ENCODE data around the gene RNF43. TPM values are rescaled to one million over a fixed set of nuclear protein-coding genes. Genes with fewer than 3 reads are reported as not detected.

Gene RNF43
- polyA plus RNA-seq, 1 of the 3 experiments (the other 2 are of a cell fraction): not detected

DNA sequence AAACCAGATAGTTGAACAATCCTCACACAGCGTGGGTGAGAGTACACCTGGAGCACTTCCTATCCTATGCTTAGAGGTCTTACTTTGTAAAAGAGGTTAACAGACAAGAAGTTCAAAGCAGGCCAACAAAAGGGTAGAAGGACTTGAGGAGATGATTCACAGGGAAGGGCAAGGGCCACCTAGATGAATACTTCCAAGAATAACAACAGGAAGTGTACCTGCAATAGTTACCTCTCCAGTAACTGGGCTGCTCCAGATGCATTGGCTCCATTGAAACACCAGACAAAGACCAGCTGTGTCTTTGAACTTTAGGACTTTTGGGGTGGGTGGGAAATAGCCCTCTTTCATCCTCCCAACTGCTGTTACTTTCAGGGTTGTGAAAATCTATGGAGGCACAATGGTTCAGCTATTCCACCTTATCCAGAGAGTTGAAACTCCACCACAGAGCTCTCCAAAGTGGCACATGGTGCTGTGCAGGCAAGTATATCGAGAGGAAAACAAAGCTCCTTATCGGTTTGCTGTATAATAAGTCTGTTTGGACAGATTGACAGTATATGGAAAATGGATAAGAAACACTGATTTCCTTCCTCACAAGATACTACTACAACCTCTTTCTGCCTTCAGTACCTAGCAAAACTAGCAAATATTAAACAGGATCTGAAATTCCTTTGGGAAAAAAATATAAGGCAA, 22.7 kb downstream of the RNF43 start:
- Histone ChIP-seq H3K36me3 (replicated peaks in 1 of 2; ENCODE audit: control insufficient read depth in 1 of 2, insufficient read depth in 2 of 2, low read length in 1 of 2) (no peaks in the 10 kb centered on the region), H3K4me2 (no peak overlapping the region), H2AFZ (ENCODE audit: low read depth) (no peak overlapping the region), H3K9ac (no peak overlapping the region), H3K27me3 (ENCODE audit: insufficient read depth) (peaks cover 69% of the 10 kb centered on the region), H3F3A (replicated peaks; ENCODE audit: insufficient read depth) (no peaks in the 10 kb centered on the region), H3K27ac (ENCODE audit: low read depth in 2 of 2, low read length in 1 of 2) (no peak overlapping the region), H4K20me1 (ENCODE audit: insufficient read depth) (no peaks in the 10 kb centered on the region), H3K79me2 (ENCODE audit: insufficient read depth) (no peaks in the 10 kb centered on the region), H3K9me2 (no peaks in the 10 kb centered on the region), H3K4me1 (ENCODE audit: control insufficient read depth in 1 of 2, insufficient read depth in 2 of 2, low read depth in 1 of 2, low read length in 1 of 2) (peaks cover 0 to 10% of the 10 kb centered on the region in 2 experiments; a peak in 2 of 4 replicates), H3K4me3 (ENCODE audit: low read depth in 2 of 2, low read length in 1 of 2) (no peak overlapping the region), H3K9me3 (no peaks in the 10 kb centered on the region)
- no peak for DNase-seq
- POLR2A ChIA-PET: no interaction called here
- TF ChIP-seq SMC3 (IDR thresholded peaks at IDR 0.05; ENCODE audit: low read depth, low read length) (no peak), REST (IDR thresholded peaks at IDR 0.05; ENCODE audit: low read depth, low read length) (no peak), RAD21 (IDR thresholded peaks at IDR 0.05; ENCODE audit: low read length) (no peak), JUND (IDR thresholded peaks at IDR 0.05) (no peak), RCOR1 (IDR thresholded peaks at IDR 0.05; ENCODE audit: low read length) (no peak), EZH2phosphoT487 (IDR thresholded peaks at IDR 0.05; ENCODE audit: borderline replicate concordance, low read depth) (no peak), PBX3 (IDR thresholded peaks at IDR 0.05) (no peak), FOXJ3 (CRISPR knock-in tag; IDR thresholded peaks at IDR 0.05) (no peak), IRF3 (IDR thresholded peaks at IDR 0.05; ENCODE audit: low read depth, low read length) (no peak), ELF1 (IDR thresholded peaks at IDR 0.05) (no peak), NFIC (IDR thresholded peaks at IDR 0.05; ENCODE audit: borderline replicate concordance) (no peak), FOXM1 (IDR thresholded peaks at IDR 0.05; ENCODE audit: low read depth) (no peak)
- TF ChIP-seq, protein P1, sequence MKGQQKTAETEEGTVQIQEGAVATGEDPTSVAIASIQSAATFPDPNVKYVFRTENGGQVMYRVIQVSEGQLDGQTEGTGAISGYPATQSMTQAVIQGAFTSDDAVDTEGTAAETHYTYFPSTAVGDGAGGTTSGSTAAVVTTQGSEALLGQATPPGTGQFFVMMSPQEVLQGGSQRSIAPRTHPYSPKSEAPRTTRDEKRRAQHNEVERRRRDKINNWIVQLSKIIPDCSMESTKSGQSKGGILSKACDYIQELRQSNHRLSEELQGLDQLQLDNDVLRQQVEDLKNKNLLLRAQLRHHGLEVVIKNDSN (IDR thresholded peaks at IDR 0.05; ENCODE audit: borderline replicate concordance, low read depth): no peak
- WGBS (ENCODE audit: low lambda C conversion rate): 12% methylated on average over 3 of the region's 3 CpGs
- CTCF ChIA-PET: interaction anchor here (0.7 to 2.4 kb wide), 8 partner anchors 13 to 124 kb away, joined by 3 to 6 read pairs (median 4); partner anchors contain the start of gene RNF43

Measured in SK-N-SH (cell line).